Muscle of back (tissue), 11 donors: ENCODE results near the gene CHAF1A. TPM values are rescaled to one million over a fixed set of nuclear protein-coding genes. Genes with fewer than 3 reads are reported as not detected.

Source experiments
- DNase-seq, 3 donors: peaks; one replicate each; pipeline versions ENCODE4 v3.0.0 to v3.0.0-alpha.2; 2013
- polyA plus RNA-seq, 10 donors: library from polyadenylated mRNA; unstranded; fragments of 120-200 nt; gene quantifications; one replicate each; pipeline ENCODE4 v1.2.1, GENCODE V29; 2013; ENCODE audit not compliant: insufficient read length in 10 of 10

The CHAF1A gene
- polyA plus RNA-seq, 10 donors: 8.2 to 17.3 (median 12.3) TPM

DNA sequence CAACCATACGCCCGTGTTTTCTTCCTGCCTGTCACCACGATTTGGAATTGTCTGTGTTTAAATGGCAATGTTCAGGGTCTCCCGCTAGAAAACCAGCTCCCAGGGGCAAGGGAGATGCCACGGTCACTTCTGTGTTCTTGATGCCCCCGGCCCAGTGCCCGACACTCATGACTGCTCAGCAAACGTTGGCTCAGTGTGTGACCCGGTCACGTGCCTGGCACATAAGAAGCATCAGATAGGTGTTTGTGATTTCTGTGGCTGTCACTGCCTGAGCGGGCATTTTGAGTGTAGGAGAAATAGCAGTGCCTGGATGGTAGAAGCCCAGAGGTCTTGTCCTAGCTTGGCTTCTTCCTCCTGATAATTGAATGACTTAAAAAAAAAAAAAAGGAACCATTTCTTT, 85.1 kb downstream of the CHAF1A start:
- no peak for DNase-seq

DNA sequence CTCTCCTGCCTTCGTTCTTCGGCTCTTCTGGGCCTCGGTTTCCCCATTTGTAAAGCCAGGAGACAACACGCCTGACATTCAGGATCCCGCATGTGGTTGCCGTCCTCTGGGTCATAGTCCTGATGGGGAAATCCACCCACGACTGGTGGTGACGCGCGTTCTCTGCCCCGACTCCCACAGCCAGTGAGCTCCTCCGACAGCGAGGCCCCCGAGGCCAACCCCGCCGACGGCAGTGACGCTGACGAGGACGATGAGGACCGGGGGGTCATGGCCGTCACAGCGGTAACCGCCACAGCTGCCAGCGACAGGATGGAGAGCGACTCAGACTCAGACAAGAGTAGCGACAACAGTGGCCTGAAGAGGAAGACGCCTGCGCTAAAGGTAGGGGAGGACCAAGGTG, 86.1 kb downstream of the CHAF1A start:
- no peak for DNase-seq

DNA sequence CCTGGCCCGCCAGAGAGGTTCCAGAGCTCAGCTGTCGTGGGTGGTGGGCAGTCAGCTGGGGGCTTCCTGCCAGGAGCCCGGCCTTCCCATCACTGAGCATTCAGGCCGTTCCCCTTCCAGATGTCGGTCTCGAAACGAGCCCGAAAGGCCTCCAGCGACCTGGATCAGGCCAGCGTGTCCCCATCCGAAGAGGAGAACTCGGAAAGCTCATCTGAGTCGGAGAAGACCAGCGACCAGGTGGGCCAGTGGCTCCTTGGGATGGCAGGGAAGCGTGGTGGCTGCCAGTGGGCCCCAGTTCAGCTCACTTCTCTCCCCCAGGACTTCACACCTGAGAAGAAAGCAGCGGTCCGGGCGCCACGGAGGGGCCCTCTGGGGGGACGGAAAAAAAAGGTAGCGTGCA, 89.0 kb downstream of the CHAF1A start:
- no peak for DNase-seq

DNA sequence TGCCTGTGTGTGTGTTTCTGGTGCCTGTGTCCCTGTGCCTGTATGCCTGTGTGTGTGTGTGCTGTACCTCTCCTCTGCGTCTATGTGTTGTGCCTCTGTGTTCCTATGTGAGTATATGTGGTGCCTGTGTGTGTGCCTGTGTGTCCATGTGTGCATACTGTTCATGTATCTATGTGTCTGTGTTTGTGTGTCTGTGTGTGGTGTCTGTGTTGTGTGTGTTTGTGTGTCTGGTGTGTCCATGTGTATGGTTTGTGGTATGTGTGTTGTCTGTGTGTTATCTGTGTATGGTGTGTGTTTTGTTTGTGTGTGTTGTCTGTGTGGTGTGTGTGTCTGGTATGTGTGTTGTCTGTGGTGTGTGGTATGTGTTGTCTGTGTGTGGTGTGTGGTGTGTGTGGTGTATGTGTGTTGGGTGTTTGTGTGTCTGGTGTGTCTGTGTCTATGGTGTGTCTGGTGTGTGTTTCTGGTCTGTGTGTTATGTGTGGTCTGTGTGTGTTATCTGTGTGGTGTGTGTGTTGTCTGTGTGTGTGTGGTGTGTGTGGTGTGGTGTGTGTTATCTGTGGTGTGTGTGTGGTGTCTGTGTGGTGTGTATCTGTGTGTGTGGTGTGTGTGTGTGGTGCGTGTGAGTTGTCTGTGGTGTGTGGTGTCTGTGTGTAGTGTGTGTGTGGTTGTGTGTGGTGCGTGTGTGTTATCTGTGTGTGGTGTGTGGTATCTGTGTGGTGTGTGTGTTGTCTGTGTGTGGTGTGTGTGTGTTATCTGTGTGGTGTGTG, 90.1 kb downstream of the CHAF1A start:
- DNase-seq: no peak

Other genes with a start within 250 kb of the CHAF1A start
- gene CREB3L3, start 249.0 kb upstream of the CHAF1A start, polyA plus RNA-seq: under 1 TPM in 1 of 10 donors, not detected in 9; 0.07 TPM
- gene SIRT6, start 220.1 kb upstream of the CHAF1A start, polyA plus RNA-seq: 10 to 100 TPM in 7 of 10 donors, 1 to 10 TPM in 3; 7.6 to 16.1 (median 11.0) TPM
- gene ANKRD24, start 220.0 kb upstream of the CHAF1A start, polyA plus RNA-seq: 1 to 10 TPM in 5 of 10 donors, under 1 TPM in 5; 0.41 to 1.9 (median 1.1) TPM
- gene EBI3, start 173.1 kb upstream of the CHAF1A start, polyA plus RNA-seq: under 1 TPM; 0.40 to 0.98 (median 0.70) TPM
- gene YJU2, start 155.6 kb upstream of the CHAF1A start, polyA plus RNA-seq: 10 to 100 TPM; 10.7 to 15.5 (median 12.0) TPM
- 100 to 1,000 TPM in 1 of 10 donors, 10 to 100 TPM in 9; 54.4 to 115 (median 82.2) TPM for gene SHD, start 123.4 kb upstream of the CHAF1A start, polyA plus RNA-seq
- 1 to 10 TPM in 2 of 10 donors, under 1 TPM in 8; 0.28 to 1.3 (median 0.44) TPM for gene TMIGD2, start 100.3 kb upstream of the CHAF1A start, polyA plus RNA-seq
- 1 to 10 TPM; 1.1 to 4.5 (median 2.0) TPM for gene FSD1, start 98.0 kb upstream of the CHAF1A start, polyA plus RNA-seq
- gene STAP2, start 63.8 kb upstream of the CHAF1A start, polyA plus RNA-seq: 10 to 100 TPM in 1 of 10 donors, 1 to 10 TPM in 9; 4.4 to 13.8 (median 4.8) TPM
- gene MPND, start 59.1 kb upstream of the CHAF1A start, polyA plus RNA-seq: 10 to 100 TPM; 10.9 to 15.9 (median 14.6) TPM
- 10 to 100 TPM; 45.0 to 80.2 (median 56.5) TPM for gene SH3GL1, start 2.1 kb upstream of the CHAF1A start, polyA plus RNA-seq
- gene UBXN6, start 55.2 kb downstream of the CHAF1A start, polyA plus RNA-seq: 100 to 1,000 TPM in 1 of 10 donors, 10 to 100 TPM in 9; 65.4 to 103 (median 90.2) TPM
- 10 to 100 TPM; 47.3 to 91.9 (median 57.4) TPM for gene HDGFL2, start 69.7 kb downstream of the CHAF1A start, polyA plus RNA-seq
- gene PLIN4, start 115.8 kb downstream of the CHAF1A start, polyA plus RNA-seq: 1 to 10 TPM in 9 of 10 donors, under 1 TPM in 1; 0.68 to 9.4 (median 4.6) TPM
- 1 to 10 TPM in 9 of 10 donors, under 1 TPM in 1; 0.87 to 5.2 (median 1.5) TPM for gene PLIN5, start 132.6 kb downstream of the CHAF1A start, polyA plus RNA-seq
- under 1 TPM; 0.35 to 0.98 (median 0.61) TPM for gene LRG1, start 137.4 kb downstream of the CHAF1A start, polyA plus RNA-seq
- gene SEMA6B, start 157.0 kb downstream of the CHAF1A start, polyA plus RNA-seq: 10 to 100 TPM; 27.5 to 45.9 (median 35.8) TPM
- gene TNFAIP8L1, start 236.9 kb downstream of the CHAF1A start, polyA plus RNA-seq: 10 to 100 TPM in 6 of 10 donors, 1 to 10 TPM in 4; 8.7 to 13.9 (median 10.8) TPM